Measurements from ENCODE around the gene TPRKB.
"Not testable (repeated sequence)": the region's sequence is repeated elsewhere in the genome, so short reads cannot be mapped to it uniquely, and the experiment has no call there.

Gene TPRKB

GRCh38 chr2:73736855-73737779 is at the start of gene TPRKB:
TSS of gene TPRKB (minus strand) at chr2:73737345. CDS start at chr2:73734569, 2,776 bp downstream.
- DNase-seq (ENCODE audit: low read depth): peak; percentile 99
- TF ChIP-seq, protein P1, sequence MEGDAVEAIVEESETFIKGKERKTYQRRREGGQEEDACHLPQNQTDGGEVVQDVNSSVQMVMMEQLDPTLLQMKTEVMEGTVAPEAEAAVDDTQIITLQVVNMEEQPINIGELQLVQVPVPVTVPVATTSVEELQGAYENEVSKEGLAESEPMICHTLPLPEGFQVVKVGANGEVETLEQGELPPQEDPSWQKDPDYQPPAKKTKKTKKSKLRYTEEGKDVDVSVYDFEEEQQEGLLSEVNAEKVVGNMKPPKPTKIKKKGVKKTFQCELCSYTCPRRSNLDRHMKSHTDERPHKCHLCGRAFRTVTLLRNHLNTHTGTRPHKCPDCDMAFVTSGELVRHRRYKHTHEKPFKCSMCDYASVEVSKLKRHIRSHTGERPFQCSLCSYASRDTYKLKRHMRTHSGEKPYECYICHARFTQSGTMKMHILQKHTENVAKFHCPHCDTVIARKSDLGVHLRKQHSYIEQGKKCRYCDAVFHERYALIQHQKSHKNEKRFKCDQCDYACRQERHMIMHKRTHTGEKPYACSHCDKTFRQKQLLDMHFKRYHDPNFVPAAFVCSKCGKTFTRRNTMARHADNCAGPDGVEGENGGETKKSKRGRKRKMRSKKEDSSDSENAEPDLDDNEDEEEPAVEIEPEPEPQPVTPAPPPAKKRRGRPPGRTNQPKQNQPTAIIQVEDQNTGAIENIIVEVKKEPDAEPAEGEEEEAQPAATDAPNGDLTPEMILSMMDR (IDR thresholded peaks at IDR 0.05; ENCODE audit: low read depth, low read length): no peak
- TF ChIP-seq MYC (IDR thresholded peaks at IDR 0.05; ENCODE audit: low read depth, low read length): peak; percentile 62
- peak; percentile 64 for TF ChIP-seq POLR2A (IDR thresholded peaks at IDR 0.05; ENCODE audit: extremely low read depth, insufficient read length)
- TF ChIP-seq MAX (IDR thresholded peaks at IDR 0.05; ENCODE audit: low read depth, low read length): no peak
- H3K4me3 ChIP-seq (ENCODE audit: low read depth, low read length): peak within 1 kb of the TSS; percentile 78

DNA sequence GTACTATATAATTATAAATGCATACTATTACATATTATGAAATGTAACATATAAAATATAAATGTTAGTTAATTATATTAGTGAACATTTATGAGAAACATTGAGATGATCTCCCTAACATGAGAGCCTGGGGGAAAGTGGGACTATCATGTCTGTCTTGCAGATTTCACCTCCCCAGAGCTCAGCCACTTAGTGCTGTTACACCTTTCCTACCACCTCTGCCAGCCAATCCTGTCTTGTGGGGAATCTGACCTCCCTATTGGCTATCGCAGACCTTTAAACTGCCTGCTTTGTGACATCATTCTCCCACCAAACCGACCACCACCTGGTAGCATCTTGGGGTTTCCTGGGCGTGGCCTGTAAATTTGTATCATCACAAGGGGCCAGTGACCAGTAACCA is 46.7 kb upstream of the TPRKB start, which contains the start of gene C2orf78:
Gene C2orf78, plus strand, starts transcription at position 301 of the 400 bp plus-strand sequence. CDS start 127 bp downstream, outside the sequence.
- not testable (repeated sequence) for DNase-seq (ENCODE audit: low read depth); H3K4me3 ChIP-seq (ENCODE audit: low read depth, low read length)

GRCh38 chr2:73783402-73783801 is 46.3 kb upstream of the TPRKB start:
- not testable (repeated sequence) for DNase-seq (ENCODE audit: low read depth); H3K4me3 ChIP-seq (ENCODE audit: low read depth, low read length)

DNA sequence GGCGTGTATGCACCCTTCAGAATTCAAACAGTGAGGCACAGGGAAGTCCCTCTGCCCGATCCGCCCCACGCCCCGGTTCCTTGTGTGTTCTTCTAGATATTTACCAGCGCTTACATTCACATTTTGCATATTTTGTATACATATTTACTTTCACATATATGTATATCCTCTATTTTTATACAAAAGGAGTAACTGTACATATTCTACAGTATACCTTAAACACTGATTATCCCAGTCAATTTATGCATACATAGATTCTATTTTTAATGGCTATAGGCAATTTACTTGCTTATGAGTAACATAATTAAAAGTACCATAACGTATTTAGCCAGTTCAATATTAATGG is 43.1 kb upstream of the TPRKB start:
- peak; percentile 6 for TF ChIP-seq POLR2A (IDR thresholded peaks at IDR 0.05; ENCODE audit: extremely low read depth, insufficient read length)
- TF ChIP-seq, protein P1 (IDR thresholded peaks at IDR 0.05; ENCODE audit: low read depth, low read length): no peak
- H3K4me3 ChIP-seq (ENCODE audit: low read depth, low read length): peak overlapping the region; percentile 97
- DNase-seq (ENCODE audit: low read depth): no peak

GRCh38 chr2:73779467-73780236 is 42.5 kb upstream of the TPRKB start, which contains the start of gene DUSP11:
TSS of gene DUSP11 (minus strand) at chr2:73780103. CDS start at chr2:73779974, 129 bp downstream.
- peak; percentile 97 for DNase-seq (ENCODE audit: low read depth)
- H3K4me3 ChIP-seq (ENCODE audit: low read depth, low read length): peak within 1 kb of the TSS; percentile 97
- TF ChIP-seq POLR2A (IDR thresholded peaks at IDR 0.05; ENCODE audit: extremely low read depth, insufficient read length) (peak; percentile 88), MYC (IDR thresholded peaks at IDR 0.05; ENCODE audit: low read depth, low read length) (peak; percentile 97), MAX (IDR thresholded peaks at IDR 0.05; ENCODE audit: low read depth, low read length) (peak; percentile 95)
- TF ChIP-seq, protein P1 (IDR thresholded peaks at IDR 0.05; ENCODE audit: low read depth, low read length): peak; percentile 92

DNA sequence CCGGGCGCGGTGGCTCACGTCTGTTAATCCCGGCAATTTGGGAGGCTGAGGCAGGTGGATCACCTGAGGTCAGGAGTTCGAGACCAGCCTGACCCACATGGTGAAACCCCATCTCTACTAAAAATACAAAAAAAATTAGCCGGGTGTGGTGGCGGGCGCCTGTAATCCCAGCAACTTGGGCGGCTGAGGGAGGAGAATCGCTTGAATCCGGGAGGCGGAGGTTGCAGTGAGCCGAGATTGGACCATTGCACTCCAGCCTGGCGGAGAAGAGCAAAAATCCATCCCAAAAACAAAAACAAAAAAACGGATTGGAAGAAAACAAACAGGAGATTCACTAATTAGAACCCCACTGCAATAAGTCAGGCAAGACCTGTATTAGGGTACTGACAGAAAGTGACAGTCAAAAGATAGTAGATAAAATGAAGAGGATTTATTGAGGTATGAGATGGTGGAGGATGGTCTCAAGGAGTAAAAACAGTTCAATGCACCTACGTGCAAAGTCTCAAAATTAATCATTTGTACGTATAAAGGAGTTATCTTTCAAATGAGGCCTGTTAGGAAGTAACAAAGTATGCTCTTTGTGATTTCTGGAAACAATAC is 41.8 kb upstream of the TPRKB start:
- peak overlapping the region; percentile 97 for H3K4me3 ChIP-seq (ENCODE audit: low read depth, low read length)
- not testable (repeated sequence) for DNase-seq (ENCODE audit: low read depth)

- DNase-seq (ENCODE audit: low read depth): no peak
These were observed 39.8 kb upstream of the TPRKB start for GRCh38 chr2:73776869-73777519.

More at GRCh38 chr2:73776869-73777519, 39.8 kb upstream of the TPRKB start:
- TF ChIP-seq POLR2A (IDR thresholded peaks at IDR 0.05; ENCODE audit: extremely low read depth, insufficient read length) (no peak), MAX (IDR thresholded peaks at IDR 0.05; ENCODE audit: low read depth, low read length) (no peak), MYC (IDR thresholded peaks at IDR 0.05; ENCODE audit: low read depth, low read length) (no peak)
- TF ChIP-seq, protein P1 (IDR thresholded peaks at IDR 0.05; ENCODE audit: low read depth, low read length): no peak
- no peak overlapping the region for H3K4me3 ChIP-seq (ENCODE audit: low read depth, low read length)
